ENCODE data around the gene ATP5ME. TPM values are rescaled to one million over a fixed set of nuclear protein-coding genes. Genes with fewer than 3 reads are reported as not detected.

ATP5ME gene
- total RNA-seq, 2 experiments from 2014 or later: 359 to 388 TPM

DNA sequence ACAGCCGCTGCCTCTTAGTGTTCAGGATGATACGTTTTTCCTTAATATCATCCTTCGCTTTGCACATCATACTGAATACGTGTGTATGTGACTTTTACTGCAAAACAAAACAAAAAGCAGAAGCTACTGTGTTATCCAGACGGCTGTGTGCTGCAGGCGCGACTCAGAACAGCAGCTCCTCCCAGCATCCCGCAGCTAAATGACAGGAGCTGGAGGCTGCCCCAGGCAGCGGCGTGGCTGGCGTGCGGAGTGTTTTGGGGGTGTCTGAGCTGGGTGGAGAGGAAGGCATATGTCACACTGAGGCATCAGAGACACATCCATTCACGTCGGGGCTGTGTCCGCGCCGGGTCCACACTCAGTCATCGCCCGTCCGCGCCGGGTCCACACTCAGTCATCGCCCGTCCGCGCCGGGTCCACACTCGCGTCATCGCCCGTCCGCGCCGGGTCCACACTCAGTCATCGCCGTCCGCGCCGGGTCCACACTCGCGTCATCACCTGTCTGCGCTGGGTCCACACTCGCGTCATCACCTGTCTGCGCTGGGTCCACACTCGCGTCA lies 48.2 kb upstream of the ATP5ME start:
- Histone ChIP-seq H3K36me3 (ENCODE audit: insufficient read depth, low read length) (peaks cover 28% of the 10 kb centered on the region), H4K20me1 (ENCODE audit: insufficient read depth, low read length) (no peaks in the 10 kb centered on the region), H3K4me1 (ENCODE audit: insufficient read depth, low read length, poor library complexity, severe bottlenecking) (no peaks in the 10 kb centered on the region), H3K4me3 (ENCODE audit: low read depth, low read length, poor library complexity, severe bottlenecking) (no peak overlapping the region), H3K27ac (ENCODE audit: low read depth, low read length, poor library complexity, severe bottlenecking) (no peak overlapping the region), H2AFZ (ENCODE audit: low read length) (no peak overlapping the region), H3K9me3 (ENCODE audit: low read length) (no peaks in the 10 kb centered on the region), H3K79me2 (ENCODE audit: insufficient read depth, low read depth, low read length) (no peaks in the 10 kb centered on the region), H3K4me2 (ENCODE audit: low read length) (no peak overlapping the region), H3K9me2 (ENCODE audit: insufficient read depth, low read length) (no peaks in the 10 kb centered on the region)
- intact Hi-C loops (cut with micrococcal nuclease; ENCODE audit: unreplicated experiment): no loop called here
- TF ChIP-seq CTCF (conservative IDR thresholded peaks at IDR 0.05; ENCODE audit: low read length) (no peak), EZH2phosphoT487 (IDR thresholded peaks at IDR 0.05; ENCODE audit: borderline replicate concordance, low read depth, low read length) (no peak)
- ChIA-PET CTCF (ENCODE audit: unreplicated experiment) (no interaction called here), POLR2A (no interaction called here)
- no peak for DNase-seq (ENCODE audit: low spot score)
- BruUV-seq (replicated peaks): no TSS peak

DNA sequence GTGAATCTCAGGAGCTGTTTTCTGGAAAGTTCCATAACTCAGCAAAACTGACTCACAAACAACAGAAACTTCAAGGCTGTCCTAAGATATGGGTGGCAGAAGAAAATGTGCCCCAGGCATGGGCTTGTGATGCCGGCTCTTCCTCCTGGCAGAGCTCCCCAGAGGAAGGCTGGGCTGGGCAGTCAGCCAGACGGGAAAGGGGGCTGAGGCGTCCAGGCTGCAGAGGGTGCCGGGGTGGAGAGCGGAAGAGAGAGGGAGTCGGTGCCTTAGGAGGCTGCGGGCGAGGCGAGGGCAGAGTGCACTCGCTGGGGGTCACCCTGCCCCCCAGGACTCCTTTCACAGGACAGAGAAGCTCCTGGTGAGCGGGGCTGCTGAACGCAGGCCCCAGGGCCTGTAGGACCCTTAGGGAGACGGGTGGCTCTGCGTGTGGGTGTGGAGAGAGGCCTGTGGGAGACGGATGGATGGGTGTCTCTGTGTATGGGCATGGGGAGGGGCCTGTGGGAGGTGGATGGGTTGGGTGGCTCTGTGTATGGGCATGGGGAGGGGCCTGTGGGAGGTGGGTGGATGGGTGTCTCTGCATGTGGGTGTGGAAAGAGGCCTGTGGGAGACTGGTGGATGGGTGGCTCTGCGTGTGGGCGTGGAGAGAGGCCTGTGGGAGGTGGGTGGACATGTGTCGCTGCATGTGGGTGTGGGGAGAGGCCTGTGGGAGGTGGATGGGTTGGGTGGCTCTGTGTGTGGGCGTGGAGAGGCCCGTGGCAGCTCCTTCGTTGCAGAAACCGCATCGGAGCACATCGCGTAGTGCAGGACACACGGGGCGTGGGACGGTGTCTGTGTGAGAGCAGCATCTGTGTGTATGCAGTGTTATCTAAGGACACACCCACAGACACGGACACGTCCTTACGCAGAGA lies 47.4 kb upstream of the ATP5ME start:
- intact Hi-C loops (cut with micrococcal nuclease; ENCODE audit: unreplicated experiment): no loop called here
- no TSS peak for BruUV-seq (replicated peaks)
- H3K4me2 ChIP-seq (ENCODE audit: low read length): no peak overlapping the region
- no peak for DNase-seq (ENCODE audit: low spot score)
- no peak overlapping the region for H3K4me3 ChIP-seq (ENCODE audit: low read depth, low read length, poor library complexity, severe bottlenecking)
- H3K9me2 ChIP-seq (ENCODE audit: insufficient read depth, low read length): no peaks in the 10 kb centered on the region
- CTCF ChIA-PET (ENCODE audit: unreplicated experiment): no interaction called here
- POLR2A ChIA-PET: no interaction called here
- H3K4me1 ChIP-seq (ENCODE audit: insufficient read depth, low read length, poor library complexity, severe bottlenecking): no peaks in the 10 kb centered on the region
- H3K27ac ChIP-seq (ENCODE audit: low read depth, low read length, poor library complexity, severe bottlenecking): no peak overlapping the region
- no peak overlapping the region for H2AFZ ChIP-seq (ENCODE audit: low read length)
- H3K36me3 ChIP-seq (ENCODE audit: insufficient read depth, low read length): peaks cover 28% of the 10 kb centered on the region
- no peaks in the 10 kb centered on the region for H3K9me3 ChIP-seq (ENCODE audit: low read length)
- H4K20me1 ChIP-seq (ENCODE audit: insufficient read depth, low read length): no peaks in the 10 kb centered on the region
- TF ChIP-seq EZH2phosphoT487 (IDR thresholded peaks at IDR 0.05; ENCODE audit: borderline replicate concordance, low read depth, low read length) (no peak), CTCF (conservative IDR thresholded peaks at IDR 0.05; ENCODE audit: low read length) (no peak)
- no peaks in the 10 kb centered on the region for H3K79me2 ChIP-seq (ENCODE audit: insufficient read depth, low read depth, low read length)
